Measurements from ENCODE around the gene ZNF425.

Gene ZNF425

GRCh38 chr7:149104214-149104613 lies 21.9 kb downstream of the ZNF425 start:
- no peak overlapping the region for H3K9ac ChIP-seq (ENCODE audit: low read length)
- no peaks in the 10 kb centered on the region for H3K36me3 ChIP-seq (ENCODE audit: low read length)
- no peak overlapping the region for H3K27ac ChIP-seq (ENCODE audit: low read depth, low read length)
- no peaks in the 10 kb centered on the region for H3K9me2 ChIP-seq (replicated peaks; ENCODE audit: insufficient read depth, low read length)
- no peak overlapping the region for H3K4me3 ChIP-seq (ENCODE audit: insufficient read depth, low read length, poor library complexity, severe bottlenecking)
- H3F3A ChIP-seq (ENCODE audit: insufficient read depth), result no peaks in the 10 kb centered on the region
- TF ChIP-seq CTCF (IDR thresholded peaks at IDR 0.05; ENCODE audit: insufficient read depth, low read length, poor library complexity, severe bottlenecking) (no peak), EZH2phosphoT487 (conservative IDR thresholded peaks at IDR 0.05; ENCODE audit: low read length) (no peak)
- H2AFZ ChIP-seq (ENCODE audit: low read depth, low read length, severe bottlenecking), result no peak overlapping the region
- no peaks in the 10 kb centered on the region for H4K20me1 ChIP-seq (ENCODE audit: low read depth, low read length)
- no peak overlapping the region for H3K4me2 ChIP-seq (ENCODE audit: low read depth, low read length, poor library complexity, severe bottlenecking)
- H3K79me2 ChIP-seq (ENCODE audit: insufficient read depth, low read length), result no peaks in the 10 kb centered on the region
- no peaks in the 10 kb centered on the region for H3K27me3 ChIP-seq (ENCODE audit: low read length)
- no peaks in the 10 kb centered on the region for H3K9me3 ChIP-seq (ENCODE audit: insufficient read depth, low read length)

DNA sequence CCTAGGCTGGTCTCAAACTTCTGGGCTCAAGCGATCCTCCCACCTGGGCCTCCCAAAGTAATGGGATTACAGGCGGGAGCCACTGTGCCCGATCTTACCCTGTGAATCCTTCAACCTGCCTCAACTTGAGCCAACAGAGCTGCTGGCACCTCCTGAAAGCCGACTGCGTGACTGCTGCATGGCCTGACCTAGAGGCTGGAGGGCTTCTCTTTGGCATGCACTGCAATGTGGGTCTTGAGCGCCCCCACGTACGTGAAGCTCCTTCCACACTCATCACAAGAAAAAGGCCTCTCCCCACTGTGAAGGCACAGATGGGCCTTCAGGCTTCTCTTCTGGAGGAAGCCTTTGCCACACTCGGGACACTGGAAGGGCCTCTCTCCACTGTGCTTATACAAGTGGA lies 22.7 kb downstream of the ZNF425 start:
- no peak overlapping the region for H3K4me3 ChIP-seq (ENCODE audit: insufficient read depth, low read length, poor library complexity, severe bottlenecking)
- H3F3A ChIP-seq (ENCODE audit: insufficient read depth), result no peaks in the 10 kb centered on the region
- H2AFZ ChIP-seq (ENCODE audit: low read depth, low read length, severe bottlenecking), result no peak overlapping the region
- no peaks in the 10 kb centered on the region for H3K9me3 ChIP-seq (ENCODE audit: insufficient read depth, low read length)
- H3K9me2 ChIP-seq (replicated peaks; ENCODE audit: insufficient read depth, low read length), result no peaks in the 10 kb centered on the region
- H3K4me2 ChIP-seq (ENCODE audit: low read depth, low read length, poor library complexity, severe bottlenecking), result no peak overlapping the region
- H3K27me3 ChIP-seq (ENCODE audit: low read length), result no peaks in the 10 kb centered on the region
- no peaks in the 10 kb centered on the region for H3K79me2 ChIP-seq (ENCODE audit: insufficient read depth, low read length)
- H3K36me3 ChIP-seq (ENCODE audit: low read length), result no peaks in the 10 kb centered on the region
- no peaks in the 10 kb centered on the region for H4K20me1 ChIP-seq (ENCODE audit: low read depth, low read length)
- no peak overlapping the region for H3K9ac ChIP-seq (ENCODE audit: low read length)
- no peak overlapping the region for H3K27ac ChIP-seq (ENCODE audit: low read depth, low read length)
- TF ChIP-seq CTCF (IDR thresholded peaks at IDR 0.05; ENCODE audit: insufficient read depth, low read length, poor library complexity, severe bottlenecking) (no peak), EZH2phosphoT487 (conservative IDR thresholded peaks at IDR 0.05; ENCODE audit: low read length) (no peak)

GRCh38 chr7:149102666-149103065 lies 23.5 kb downstream of the ZNF425 start:
- no peaks in the 10 kb centered on the region for H3K9me2 ChIP-seq (replicated peaks; ENCODE audit: insufficient read depth, low read length)
- no peaks in the 10 kb centered on the region for H3F3A ChIP-seq (ENCODE audit: insufficient read depth)
- no peak overlapping the region for H3K4me3 ChIP-seq (ENCODE audit: insufficient read depth, low read length, poor library complexity, severe bottlenecking)
- H3K36me3 ChIP-seq (ENCODE audit: low read length), result no peaks in the 10 kb centered on the region
- H3K9ac ChIP-seq (ENCODE audit: low read length), result no peak overlapping the region
- no peak overlapping the region for H2AFZ ChIP-seq (ENCODE audit: low read depth, low read length, severe bottlenecking)
- no peak overlapping the region for H3K4me2 ChIP-seq (ENCODE audit: low read depth, low read length, poor library complexity, severe bottlenecking)
- no peaks in the 10 kb centered on the region for H3K79me2 ChIP-seq (ENCODE audit: insufficient read depth, low read length)
- no peak overlapping the region for H3K27ac ChIP-seq (ENCODE audit: low read depth, low read length)
- no peaks in the 10 kb centered on the region for H4K20me1 ChIP-seq (ENCODE audit: low read depth, low read length)
- TF ChIP-seq CTCF (IDR thresholded peaks at IDR 0.05; ENCODE audit: insufficient read depth, low read length, poor library complexity, severe bottlenecking) (no peak), EZH2phosphoT487 (conservative IDR thresholded peaks at IDR 0.05; ENCODE audit: low read length) (no peak)
- no peaks in the 10 kb centered on the region for H3K9me3 ChIP-seq (ENCODE audit: insufficient read depth, low read length)
- no peaks in the 10 kb centered on the region for H3K27me3 ChIP-seq (ENCODE audit: low read length)

Measured in SU-DHL-6 (cell line).